HUES64 (cell line): Measurements from ENCODE around the gene JAKMIP1.
"Not testable (repeated sequence)": the region's sequence is repeated elsewhere in the genome, so short reads cannot be mapped to it uniquely, and the experiment has no call there.

Experiments used
- H3K27ac ChIP-seq: 2 replicates; pipeline ENCODE4 v1.7.0; 2013; ENCODE audit warnings: low read depth, low read length, inconsistent platforms
- H3K27me3 ChIP-seq: 2 replicates; pipeline ENCODE4 v1.6.1; 2013; ENCODE audit warnings: mild to moderate bottlenecking, low read length; ENCODE audit not compliant: insufficient read depth
- H3K36me3 ChIP-seq: 2 replicates; pipeline ENCODE4 v1.6.1; 2013; ENCODE audit warnings: mild to moderate bottlenecking, low read length; ENCODE audit not compliant: insufficient read depth
- H3K4me1 ChIP-seq: 2 replicates; pipeline ENCODE4 v1.6.1; 2013; ENCODE audit warnings: mild to moderate bottlenecking, low read length, moderate library complexity; ENCODE audit not compliant: insufficient read depth
- H3K4me3 ChIP-seq: 2 replicates; pipeline ENCODE4 v1.5.1; 2013; ENCODE audit warnings: mild to moderate bottlenecking, low read length, moderate library complexity
- H3K9ac ChIP-seq: 2 replicates; pipeline ENCODE4 v1.6.1; 2013; ENCODE audit warnings: mild to moderate bottlenecking, low read depth, low read length
- H3K9me3 ChIP-seq: 2 replicates; pipeline ENCODE4 v1.6.1; 2013; ENCODE audit warnings: low read depth, low read length; ENCODE audit not compliant: insufficient read depth
- WGBS: fragments of 150-250, 120-280 bp; methylation state at CpG from one replicate; pipeline ENCODE4 v1.1.7; 2013; ENCODE audit warnings: missing lambda C conversion rate; 5-methylcytosine and 5-hydroxymethylcytosine counted together

The JAKMIP1 gene

DNA sequence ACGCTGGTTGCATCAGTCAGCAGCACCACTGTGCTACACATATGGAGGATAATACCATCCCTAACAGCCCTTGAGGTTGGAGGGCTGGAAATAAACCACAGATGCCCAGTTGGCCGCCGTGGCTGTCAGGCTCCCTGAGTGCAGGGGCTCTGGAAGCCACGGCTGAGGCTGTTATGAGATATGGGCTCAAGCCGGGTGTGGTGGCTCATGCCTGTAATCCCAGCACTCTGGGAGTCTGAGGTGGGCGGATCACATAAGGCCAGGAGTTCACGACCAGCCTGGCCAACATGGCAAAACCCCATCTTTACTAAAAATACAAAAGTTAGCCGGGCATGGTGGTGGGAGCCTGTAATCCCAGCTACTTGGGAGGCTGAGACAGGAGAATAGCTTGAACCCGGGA is 207.0 kb downstream of the JAKMIP1 start:
- not testable (repeated sequence) for H3K27me3 ChIP-seq, H3K9ac ChIP-seq, H3K4me3 ChIP-seq, H3K4me1 ChIP-seq, H3K9me3 ChIP-seq, H3K27ac ChIP-seq, H3K36me3 ChIP-seq
- WGBS: 92% methylated on average over 9 of the region's 9 CpGs

GRCh38 chr4:5992828-5993321 is 207.5 kb downstream of the JAKMIP1 start:
- Histone ChIP-seq H3K36me3 (no peaks in the 10 kb centered on the region), H3K4me3 (no peak overlapping the region), H3K27me3 (no peaks in the 10 kb centered on the region), H3K27ac (no peak overlapping the region), H3K9ac (no peak overlapping the region), H3K4me1 (no peaks in the 10 kb centered on the region), H3K9me3 (no peaks in the 10 kb centered on the region)
- 90% methylated on average over 11 of the region's 11 CpGs for WGBS

DNA sequence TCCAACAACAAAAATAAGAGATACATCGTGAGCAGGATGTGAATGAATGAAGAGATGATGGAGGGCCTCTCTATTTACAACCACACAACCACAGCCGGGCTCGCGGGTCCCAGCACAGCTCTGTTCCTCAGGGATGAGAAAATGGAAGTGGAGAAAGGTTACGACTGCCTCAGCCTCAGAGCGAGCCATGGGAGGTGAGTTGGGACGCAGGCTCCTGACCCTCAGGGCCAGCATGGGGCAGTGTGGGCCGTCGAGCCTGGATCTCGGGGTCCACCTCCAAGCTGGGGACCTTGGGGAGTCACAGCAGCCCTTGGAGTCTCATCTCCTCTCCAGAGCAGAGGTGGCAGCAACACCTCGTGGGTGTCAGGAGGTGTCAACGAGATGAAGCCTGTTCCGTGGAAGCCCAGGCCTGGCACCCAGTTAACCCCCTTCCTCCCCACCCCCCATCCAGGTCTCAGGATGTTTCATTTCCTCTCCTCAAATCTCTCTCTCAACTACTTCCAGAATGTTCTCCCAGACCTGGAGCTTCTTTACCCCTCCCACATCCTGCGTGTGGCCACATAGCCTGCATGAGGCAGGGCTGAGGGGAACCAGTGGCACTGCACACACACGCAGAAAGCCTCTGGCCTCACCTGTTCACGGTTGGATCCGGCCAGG is 208.1 kb downstream of the JAKMIP1 start:
- Histone ChIP-seq H3K4me1 (no peaks in the 10 kb centered on the region), H3K27me3 (no peaks in the 10 kb centered on the region), H3K36me3 (no peaks in the 10 kb centered on the region), H3K27ac (no peak overlapping the region), H3K4me3 (no peak overlapping the region), H3K9ac (no peak overlapping the region), H3K9me3 (no peaks in the 10 kb centered on the region)
- 93% methylated on average over 16 of the region's 17 CpGs for WGBS

DNA sequence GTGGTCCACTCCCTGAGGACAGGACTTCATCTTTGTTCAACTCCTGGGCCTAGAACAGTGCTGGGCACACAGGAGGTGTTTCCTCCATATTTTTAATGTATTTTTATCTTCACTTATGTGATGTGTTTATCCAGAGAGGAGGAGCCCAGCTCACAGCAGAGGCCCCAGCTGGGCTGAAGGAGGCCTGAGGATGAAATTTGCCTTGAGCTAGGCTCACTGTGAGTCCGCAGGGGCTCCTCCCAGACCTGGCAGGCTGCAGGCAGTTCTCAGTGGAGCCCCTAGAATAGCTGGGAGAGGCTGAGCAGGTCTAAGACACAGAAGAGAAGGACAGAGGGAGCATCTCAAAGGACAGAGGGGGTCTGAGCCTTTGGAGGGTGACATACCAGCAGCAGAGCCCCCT is 208.9 kb downstream of the JAKMIP1 start:
- Histone ChIP-seq H3K27ac (no peak overlapping the region), H3K9ac (no peak overlapping the region), H3K4me3 (no peak overlapping the region), H3K4me1 (no peaks in the 10 kb centered on the region), H3K27me3 (no peaks in the 10 kb centered on the region), H3K9me3 (no peaks in the 10 kb centered on the region), H3K36me3 (no peaks in the 10 kb centered on the region)
- WGBS: 65% methylated on average over 1 of the region's 1 CpG

DNA sequence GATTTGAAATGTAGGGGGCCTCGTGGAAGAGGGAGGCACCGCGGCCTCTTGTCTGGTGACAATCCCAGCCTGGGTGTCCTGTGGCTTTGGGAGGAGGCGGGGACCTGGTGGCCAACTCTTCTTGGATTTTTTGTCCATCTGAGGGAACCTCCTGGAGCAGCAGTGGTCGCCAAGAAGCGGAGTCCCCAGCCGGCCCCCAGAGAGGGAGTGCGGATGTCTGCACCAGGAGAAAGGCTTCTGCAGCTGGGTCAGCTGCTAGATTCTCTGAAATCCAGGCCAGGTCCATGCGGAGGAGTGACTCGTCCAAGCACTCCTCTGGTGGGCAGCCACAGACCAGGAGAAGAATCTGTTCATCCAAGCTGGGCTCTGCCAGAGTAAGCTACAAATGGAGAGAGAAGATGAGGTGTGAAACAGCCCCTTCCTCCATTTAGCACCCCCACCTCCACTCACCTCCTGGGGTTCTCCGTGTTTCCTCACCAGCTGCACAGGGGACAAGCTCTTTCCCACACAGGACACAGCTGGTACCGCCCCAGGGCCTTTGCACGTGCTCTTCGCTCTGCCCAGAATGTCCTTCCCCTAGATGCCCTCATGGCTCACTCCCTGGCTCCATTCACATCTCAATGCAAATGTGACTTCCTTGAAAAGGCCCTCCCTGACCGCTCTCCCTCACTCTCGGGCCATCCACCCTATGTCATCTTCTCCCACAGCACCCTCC is 209.7 kb downstream of the JAKMIP1 start:
- Histone ChIP-seq H3K27ac (no peak overlapping the region), H3K4me1 (no peaks in the 10 kb centered on the region), H3K9me3 (0 out of 2 replicates have a peak, but pooled peaks cover 2% of the 10 kb centered on the region), H3K27me3 (no peaks in the 10 kb centered on the region), H3K4me3 (no peak overlapping the region), H3K36me3 (no peaks in the 10 kb centered on the region), H3K9ac (no peak overlapping the region)
- WGBS: 92% methylated on average over 16 of the region's 16 CpGs

DNA sequence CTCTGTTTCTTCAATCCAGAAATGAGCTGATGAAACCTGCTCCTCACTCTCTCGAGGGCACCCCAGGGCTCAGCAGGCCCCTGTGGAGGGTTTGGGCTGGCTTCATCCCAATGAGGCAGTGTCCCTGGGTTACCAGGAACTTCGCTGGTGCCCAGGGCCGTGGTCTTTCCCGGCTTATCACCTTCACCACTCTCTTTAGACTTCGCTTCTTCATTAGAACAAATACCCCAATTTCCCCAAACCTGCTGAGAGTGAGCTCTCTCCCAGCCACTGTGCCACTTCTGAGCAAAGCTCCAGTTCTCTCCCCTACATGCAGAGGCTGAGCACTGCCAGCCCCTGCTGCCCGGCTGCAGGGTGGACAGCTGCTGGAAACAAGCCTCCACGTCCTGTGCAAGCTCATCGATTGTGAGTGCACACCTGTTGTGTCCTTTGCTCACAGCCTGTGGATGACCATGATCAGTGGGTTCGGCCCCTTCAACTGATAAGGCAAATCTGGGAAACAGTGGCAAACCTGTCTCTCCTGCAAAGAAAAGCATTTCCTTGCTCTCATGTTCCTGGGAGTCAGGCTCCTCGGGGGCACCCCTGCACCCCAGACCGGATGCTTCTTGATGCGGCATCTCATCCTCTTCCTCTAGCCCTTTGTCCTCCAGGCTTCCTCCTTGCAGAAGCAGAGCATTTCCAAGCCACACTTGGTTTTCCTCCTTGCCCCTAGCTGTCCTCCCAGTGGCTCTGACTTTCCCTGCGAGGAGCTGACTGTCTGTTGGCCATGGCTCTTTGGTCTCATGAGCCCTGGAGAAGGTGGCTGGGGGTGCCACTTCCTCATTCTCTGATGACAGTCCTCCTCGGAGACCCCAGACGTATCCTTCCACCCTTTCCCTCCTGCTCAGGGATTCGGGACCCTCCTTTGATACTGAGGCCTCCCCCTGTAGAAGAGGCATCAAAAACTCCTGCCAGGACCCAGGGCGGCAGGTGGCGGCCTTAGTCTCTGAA is 210.8 kb downstream of the JAKMIP1 start:
- no peaks in the 10 kb centered on the region for H3K36me3 ChIP-seq
- H3K4me1 ChIP-seq: no peaks in the 10 kb centered on the region
- 93% methylated on average over 18 of the region's 18 CpGs for WGBS
- peaks cover 11% of the 10 kb centered on the region for H3K9me3 ChIP-seq
- H3K9ac ChIP-seq: no peak overlapping the region
- no peak overlapping the region for H3K27ac ChIP-seq
- no peak overlapping the region for H3K4me3 ChIP-seq
- no peaks in the 10 kb centered on the region for H3K27me3 ChIP-seq

GRCh38 chr4:5988086-5988845 is 212.1 kb downstream of the JAKMIP1 start:
- Histone ChIP-seq H3K9ac (no peak overlapping the region), H3K4me1 (no peaks in the 10 kb centered on the region), H3K4me3 (no peak overlapping the region), H3K27me3 (no peaks in the 10 kb centered on the region), H3K9me3 (peaks cover 20% of the 10 kb centered on the region), H3K36me3 (no peaks in the 10 kb centered on the region), H3K27ac (no peak overlapping the region)
- 85% methylated on average over 14 of the region's 14 CpGs for WGBS

DNA sequence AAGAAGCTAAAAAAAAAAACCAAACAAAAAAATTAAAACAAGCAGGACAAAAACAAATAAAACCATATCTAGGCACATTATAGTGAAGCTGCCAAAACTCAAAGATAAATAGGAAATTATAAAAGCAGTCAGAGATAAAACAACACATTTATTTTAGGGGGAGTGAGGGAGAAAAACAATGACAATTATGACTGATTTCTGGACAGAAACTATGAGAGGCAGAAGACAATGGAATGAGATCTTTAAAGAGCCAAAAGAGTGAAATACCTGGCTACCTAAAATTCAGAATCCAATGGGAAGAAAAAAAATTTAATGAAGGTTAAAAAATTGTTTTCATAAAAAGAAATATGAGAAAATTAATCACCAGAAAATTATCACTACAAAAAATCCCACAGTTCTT is 215.5 kb downstream of the JAKMIP1 start:
- no peak overlapping the region for H3K4me3 ChIP-seq
- peaks cover 20% of the 10 kb centered on the region for H3K9me3 ChIP-seq
- H3K36me3 ChIP-seq: no peaks in the 10 kb centered on the region
- no peaks in the 10 kb centered on the region for H3K27me3 ChIP-seq
- no peak overlapping the region for H3K27ac ChIP-seq
- H3K9ac ChIP-seq: no peak overlapping the region
- no peaks in the 10 kb centered on the region for H3K4me1 ChIP-seq

GRCh38 chr4:5982156-5982973 is 218.0 kb downstream of the JAKMIP1 start:
- 84% methylated on average over 9 of the region's 9 CpGs for WGBS
- H3K9me3 ChIP-seq: peaks cover 20% of the 10 kb centered on the region
- no peak overlapping the region for H3K27ac ChIP-seq
- peaks cover 10% of the 10 kb centered on the region; the same call in 1 of the 2 replicates for H3K27me3 ChIP-seq
- no peaks in the 10 kb centered on the region for H3K4me1 ChIP-seq
- no peak overlapping the region for H3K4me3 ChIP-seq
- no peak overlapping the region for H3K9ac ChIP-seq
- H3K36me3 ChIP-seq: no peaks in the 10 kb centered on the region
